GM18951 (cell line): Measurements from ENCODE around the gene FAM13B.

ENCODE experiments used
- POLR2A ChIP-seq: IDR thresholded peaks from 4 replicates; pipeline ENCODE4 v1.6.1; 2011; ENCODE audit warnings: mild to moderate bottlenecking; ENCODE audit not compliant: insufficient read length, insufficient read depth; ENCODE audit errors: extremely low read depth
- in situ Hi-C: fragments of 300-500 bp; cut with MboI; formaldehyde crosslinking; loops from one replicate; pipeline ENCODE4 v1.12.0; 2022; ENCODE audit warnings: low sequenced_read_pairs, mixed read lengths, inconsistent platforms; ENCODE audit not compliant: unreplicated experiment

Gene FAM13B

GRCh38 chr5:137923856-137924255 lies 109.0 kb downstream of the FAM13B start:
- in situ Hi-C loops, result no loop called here
- TF ChIP-seq POLR2A, result no peak

- in situ Hi-C loops, result no loop called here
- TF ChIP-seq POLR2A, result no peak
Observed at GRCh38 chr5:137921931-137922330, 110.9 kb downstream of the FAM13B start.

GRCh38 chr5:137916923-137917322 lies 116.0 kb downstream of the FAM13B start:
- in situ Hi-C loops, result no loop called here
- no peak for TF ChIP-seq POLR2A

GRCh38 chr5:137914758-137915157 lies 118.1 kb downstream of the FAM13B start:
- TF ChIP-seq POLR2A, result no peak
- in situ Hi-C loops, result no loop called here

- no peak for TF ChIP-seq POLR2A
- in situ Hi-C loops, result no loop called here
Observed at GRCh38 chr5:137902408-137903133, 130.3 kb downstream of the FAM13B start.

- in situ Hi-C loops, result no loop called here
- no peak for TF ChIP-seq POLR2A
Observed at GRCh38 chr5:137901011-137901817, 131.7 kb downstream of the FAM13B start.

- TF ChIP-seq POLR2A, result no peak
- in situ Hi-C loops, result no loop called here
Observed at GRCh38 chr5:137899493-137899892, 133.4 kb downstream of the FAM13B start.

- TF ChIP-seq POLR2A, result no peak
- in situ Hi-C loops, result no loop called here
Observed at GRCh38 chr5:137896560-137896959, 136.3 kb downstream of the FAM13B start.

GRCh38 chr5:137894586-137894985 lies 138.3 kb downstream of the FAM13B start:
- in situ Hi-C loops, result no loop called here
- TF ChIP-seq POLR2A, result no peak

- in situ Hi-C loops, result no loop called here
Observed at GRCh38 chr5:137891849-137892248, 141.0 kb downstream of the FAM13B start.

GRCh38 chr5:137890845-137891244 lies 142.0 kb downstream of the FAM13B start:
- no peak for TF ChIP-seq POLR2A
- in situ Hi-C loops, result no loop called here

More at GRCh38 chr5:137891849-137892248, 141.0 kb downstream of the FAM13B start:
- TF ChIP-seq POLR2A, result no peak

GRCh38 chr5:137888863-137889759 lies 143.8 kb downstream of the FAM13B start, which contains the start of gene PKD2L2:
TSS of gene PKD2L2 (plus strand) at chr5:137889457. CDS start at chr5:137889492, 35 bp downstream.
- peak; percentile 96 for TF ChIP-seq POLR2A
- in situ Hi-C loops, result no loop called here

GRCh38 chr5:137888466-137888862 lies 144.4 kb downstream of the FAM13B start:
- in situ Hi-C loops, result no loop called here
- no peak for TF ChIP-seq POLR2A
